HuH-7.5 (cell line): ENCODE measurements around the gene IFT25.

Experiments used
- DNase-seq: peaks from one replicate; pipeline ENCODE4 v3.0.0; 2011; ENCODE audit warnings: low spot score

IFT25 gene

GRCh38 chr1:53927376-53927881, 18.1 kb downstream of the IFT25 start:
- no peak for DNase-seq

DNA sequence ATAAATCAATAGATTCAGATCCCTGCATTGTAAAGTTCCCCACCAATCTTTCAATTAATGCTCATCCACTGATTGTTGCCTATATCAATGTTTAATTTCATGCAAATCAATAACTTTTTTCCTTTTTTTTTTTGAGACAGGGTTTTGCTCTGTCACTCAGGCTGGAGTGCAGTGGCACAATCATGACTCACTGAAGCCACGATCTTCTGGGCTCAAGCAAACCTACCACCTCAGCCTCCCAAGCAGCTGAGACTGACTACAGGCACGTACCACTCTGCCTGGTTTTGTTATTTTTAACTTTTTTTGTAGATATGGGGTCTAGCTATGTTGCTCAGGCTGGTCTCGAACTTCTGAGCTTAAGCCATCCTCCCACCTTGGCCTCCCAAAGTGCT, 25.8 kb downstream of the IFT25 start:
- DNase-seq = no peak

DNA sequence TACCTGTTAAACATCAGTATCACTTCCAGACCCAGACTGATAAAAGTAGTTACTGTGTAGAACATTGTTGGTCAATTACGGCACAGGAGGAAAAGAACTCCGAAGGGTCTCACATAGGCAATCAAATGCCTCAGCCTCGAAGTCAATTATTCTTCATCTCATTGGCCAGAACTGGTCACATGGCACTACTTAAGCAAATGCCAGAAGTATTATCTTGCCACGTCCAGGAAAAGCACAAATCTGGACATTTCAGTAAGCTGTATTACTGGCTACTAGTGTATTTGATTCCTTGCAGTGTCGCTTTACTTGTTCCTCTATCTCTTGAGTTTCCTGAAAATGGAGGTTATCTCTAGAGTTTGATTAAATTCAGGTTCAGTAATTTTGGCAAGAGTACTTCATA, 27.2 kb downstream of the IFT25 start:
- DNase-seq = no peak

GRCh38 chr1:53913352-53914033, 32.0 kb downstream of the IFT25 start:
- no peak for DNase-seq

DNA sequence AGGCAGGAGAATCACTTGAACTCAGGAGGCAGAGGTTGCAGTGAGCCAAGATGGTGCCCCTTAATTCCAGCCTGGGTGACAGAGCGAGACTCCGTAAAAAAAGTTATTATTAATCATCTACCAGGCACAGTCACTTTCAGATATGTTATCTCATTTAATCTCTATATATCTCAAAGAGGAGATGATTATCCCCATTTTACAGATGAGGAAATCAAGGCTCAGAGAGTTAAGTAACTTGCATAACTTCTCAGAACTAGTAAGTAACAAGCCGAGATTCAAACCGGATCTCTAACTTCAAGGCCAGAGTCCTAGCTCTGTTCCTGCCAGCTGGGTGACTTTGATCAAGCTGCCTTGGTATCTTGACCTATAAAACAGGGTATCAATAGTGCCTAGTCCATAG, 34.1 kb downstream of the IFT25 start:
- DNase-seq = no peak

DNA sequence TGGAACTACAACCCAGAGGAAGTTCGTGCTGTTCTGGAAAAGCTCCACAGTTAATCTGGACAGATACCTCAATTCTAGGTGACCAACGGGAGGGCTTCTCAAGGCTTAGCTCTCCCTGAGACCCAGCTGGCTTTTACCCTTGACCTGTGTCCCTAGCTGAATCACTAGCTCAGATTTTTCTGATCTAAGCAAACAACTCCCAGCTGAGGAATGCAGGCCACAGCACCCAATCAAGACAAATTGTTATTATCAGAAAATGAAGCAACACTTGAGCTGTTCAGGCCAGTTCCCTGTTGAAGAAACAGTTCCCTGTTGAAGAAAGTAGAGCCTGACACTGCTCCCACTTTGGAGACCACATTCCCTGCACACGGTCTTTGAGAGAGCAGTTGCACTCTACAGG, 35.6 kb downstream of the IFT25 start:
- no peak for DNase-seq

GRCh38 chr1:53906121-53906520, 39.4 kb downstream of the IFT25 start:
- DNase-seq = no peak

GRCh38 chr1:53905509-53905908, 40.0 kb downstream of the IFT25 start:
- DNase-seq = no peak

- no peak for DNase-seq
These were observed 43.0 kb downstream of the IFT25 start for GRCh38 chr1:53902235-53903138.

DNA sequence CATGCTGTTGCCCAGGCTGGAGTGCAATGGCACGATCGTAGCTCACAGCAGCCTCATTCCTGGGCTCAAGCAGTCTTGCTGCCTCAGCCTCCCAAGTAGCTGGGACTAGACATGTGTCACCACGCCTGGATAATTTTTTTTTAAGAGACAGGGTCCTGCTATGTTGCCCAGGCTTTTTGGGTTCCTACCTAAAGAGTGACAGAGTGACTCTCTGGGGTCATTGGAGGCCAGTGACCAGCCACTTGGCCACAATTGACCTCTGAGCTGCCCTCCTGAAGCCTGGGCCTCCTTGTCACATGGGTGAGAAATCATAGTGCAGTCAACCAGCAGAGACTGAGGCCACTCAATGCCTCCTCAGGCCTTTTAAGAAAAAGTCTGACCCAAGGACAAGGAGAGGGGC, 45.8 kb downstream of the IFT25 start:
- no peak for DNase-seq

- DNase-seq = no peak
These were observed 46.3 kb downstream of the IFT25 start for GRCh38 chr1:53899206-53899628.

DNA sequence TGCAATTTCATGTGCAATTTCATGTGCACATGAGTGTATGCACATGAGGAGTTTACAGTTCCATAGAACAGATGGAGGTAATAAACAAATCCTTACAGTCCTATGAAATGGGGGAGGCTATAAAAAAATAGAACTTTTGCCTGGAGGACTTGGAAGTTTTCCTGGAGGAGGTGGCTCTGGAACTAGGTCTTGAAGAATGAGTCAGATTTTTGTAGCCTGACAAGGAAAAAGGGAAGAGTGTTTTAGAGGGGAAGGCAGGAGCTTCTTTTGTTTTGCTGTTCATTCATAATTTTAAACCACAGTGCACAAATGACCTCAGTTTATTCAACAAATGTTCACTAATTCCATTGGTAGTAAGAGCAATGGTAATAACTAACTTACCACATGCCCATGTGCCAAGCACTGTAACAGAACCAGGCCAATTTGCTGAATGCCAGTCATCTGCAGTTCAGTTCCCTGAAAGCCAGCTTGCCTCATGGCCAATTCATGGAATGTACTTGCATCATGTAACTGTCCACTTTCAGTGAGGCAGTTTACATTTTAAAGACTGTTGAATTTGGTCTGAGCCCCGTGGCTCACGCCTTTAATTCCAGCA, 48.8 kb downstream of the IFT25 start:
- DNase-seq = no peak

- no peak for DNase-seq
These were observed 50.1 kb downstream of the IFT25 start for GRCh38 chr1:53895421-53895820.

GRCh38 chr1:53894644-53895043, 50.9 kb downstream of the IFT25 start:
- DNase-seq = no peak

- no peak for DNase-seq
These were observed 51.4 kb downstream of the IFT25 start, which contains the start of gene DIO1 for GRCh38 chr1:53893999-53894636. TSS of gene DIO1 (plus strand) at chr1:53894187. CDS start at chr1:53894211, 24 bp downstream.

DNA sequence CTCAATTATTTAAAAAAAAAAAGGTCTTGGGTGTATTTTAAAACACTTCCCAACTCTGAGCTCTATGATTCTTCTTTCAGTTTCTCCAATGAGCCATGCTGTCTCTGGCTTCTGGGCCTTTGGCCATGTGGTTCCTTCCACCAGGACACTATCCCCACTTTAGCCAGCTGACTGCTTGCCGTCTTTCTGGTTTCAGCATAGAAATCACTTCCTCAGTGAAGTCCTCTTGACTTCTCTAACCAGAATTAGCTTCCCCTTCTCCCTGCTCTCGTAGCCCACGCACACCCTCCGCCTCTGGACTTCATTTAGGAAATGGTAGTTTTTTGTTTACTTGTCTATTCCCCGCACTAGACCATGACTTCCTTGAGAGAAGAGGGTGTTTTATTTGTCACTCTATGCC, 52.6 kb downstream of the IFT25 start:
- no peak for DNase-seq

GRCh38 chr1:53891678-53892077, 53.8 kb downstream of the IFT25 start:
- DNase-seq = no peak

DNA sequence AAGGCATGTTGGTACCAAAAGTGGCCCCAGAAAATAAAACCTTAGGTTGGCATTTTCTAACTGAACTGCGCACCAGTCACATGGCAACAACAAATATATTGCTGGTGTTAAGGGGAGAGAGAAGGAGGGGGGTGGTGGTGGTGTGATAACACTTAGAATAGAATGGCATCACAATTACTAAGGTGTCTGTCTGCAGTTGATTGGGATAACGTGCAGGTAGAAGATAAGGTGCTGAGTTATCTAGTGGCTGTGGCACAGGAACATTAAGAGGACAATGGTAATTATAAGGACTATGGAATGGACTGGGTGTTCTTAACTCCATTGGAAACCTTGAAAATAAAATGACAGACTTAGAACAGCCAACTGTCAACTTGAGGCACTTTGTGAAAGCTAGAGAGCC, 54.5 kb downstream of the IFT25 start:
- DNase-seq = no peak

GRCh38 chr1:53890522-53890941, 55.0 kb downstream of the IFT25 start:
- DNase-seq = no peak

DNA sequence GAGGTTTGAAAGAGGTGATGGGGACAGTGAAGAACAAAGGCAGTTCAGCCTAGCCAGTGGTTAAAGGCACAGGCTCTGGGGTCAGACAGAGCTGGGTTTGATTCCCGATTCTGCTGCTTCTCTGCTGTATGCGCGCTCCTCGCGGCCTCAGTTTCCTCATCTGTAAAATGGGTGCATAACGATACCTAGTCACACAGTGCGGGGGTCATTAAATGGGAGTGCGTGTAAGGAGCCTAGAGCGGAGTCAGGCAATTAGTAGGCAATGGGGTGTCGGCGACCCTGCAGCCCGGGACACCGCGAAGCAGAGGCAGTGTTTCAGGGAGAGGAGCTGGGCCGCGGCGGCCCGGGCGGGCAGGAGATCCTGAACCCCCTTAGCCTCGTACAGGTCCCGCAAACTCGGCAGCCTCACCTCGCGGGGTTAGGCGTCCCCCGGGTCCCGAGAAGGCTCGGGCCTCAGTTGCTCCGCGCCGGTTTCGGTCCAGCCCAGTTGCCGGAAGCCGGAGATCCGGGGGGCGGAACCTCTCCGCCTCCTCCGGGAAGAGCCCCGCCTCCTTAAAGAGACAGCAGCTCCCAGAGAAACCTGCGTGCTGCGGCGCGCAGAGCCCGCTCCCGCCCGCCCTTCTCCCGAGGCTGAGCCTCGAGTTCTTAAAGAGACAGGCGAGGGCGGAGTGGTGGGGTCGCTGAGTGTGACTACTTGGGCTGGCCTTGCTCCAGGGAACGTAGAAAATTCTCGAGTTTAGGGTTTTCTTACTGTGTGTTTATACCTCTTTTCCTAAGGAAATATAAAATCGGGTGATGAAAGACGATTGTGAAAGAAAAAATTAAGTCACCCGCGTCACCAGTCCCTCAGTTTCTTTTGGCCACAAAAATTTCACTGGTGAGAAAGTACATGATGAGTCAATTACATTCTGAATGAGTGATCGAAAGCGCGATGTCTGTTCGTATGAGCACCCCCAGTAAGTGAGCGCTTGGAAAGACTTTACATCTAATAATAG, 55.9 kb downstream of the IFT25 start, which contains the start of gene YIPF1:
TSS of gene YIPF1 (minus strand) at position 494 of the 995 bp plus-strand sequence. CDS start 860 bp downstream, outside the sequence.
- DNase-seq = peak; percentile 71

DNA sequence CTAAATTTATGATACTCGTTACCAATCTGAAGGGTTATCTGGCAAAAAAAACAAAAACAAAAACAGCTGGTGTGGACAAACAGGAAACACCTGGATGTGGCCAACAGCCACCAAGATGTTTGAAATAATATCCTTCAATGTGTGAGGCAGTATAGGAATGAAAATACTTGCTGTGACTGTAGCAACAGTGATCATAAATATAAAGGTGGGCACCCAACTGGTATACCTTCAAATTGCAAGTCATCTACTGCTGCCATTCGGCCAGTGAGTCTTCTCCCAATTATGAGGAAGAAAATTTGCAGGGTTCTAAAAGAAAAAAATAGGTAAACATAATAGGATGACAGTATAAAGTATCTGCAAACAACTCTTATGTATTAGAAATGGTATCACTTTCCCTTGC, 56.8 kb downstream of the IFT25 start:
- DNase-seq = no peak
